ENCODE measurements around the gene KLHL20.
"Not testable (repeated sequence)": the region's sequence is repeated elsewhere in the genome, so short reads cannot be mapped to it uniquely, and the experiment has no call there.

The KLHL20 gene, protein sequence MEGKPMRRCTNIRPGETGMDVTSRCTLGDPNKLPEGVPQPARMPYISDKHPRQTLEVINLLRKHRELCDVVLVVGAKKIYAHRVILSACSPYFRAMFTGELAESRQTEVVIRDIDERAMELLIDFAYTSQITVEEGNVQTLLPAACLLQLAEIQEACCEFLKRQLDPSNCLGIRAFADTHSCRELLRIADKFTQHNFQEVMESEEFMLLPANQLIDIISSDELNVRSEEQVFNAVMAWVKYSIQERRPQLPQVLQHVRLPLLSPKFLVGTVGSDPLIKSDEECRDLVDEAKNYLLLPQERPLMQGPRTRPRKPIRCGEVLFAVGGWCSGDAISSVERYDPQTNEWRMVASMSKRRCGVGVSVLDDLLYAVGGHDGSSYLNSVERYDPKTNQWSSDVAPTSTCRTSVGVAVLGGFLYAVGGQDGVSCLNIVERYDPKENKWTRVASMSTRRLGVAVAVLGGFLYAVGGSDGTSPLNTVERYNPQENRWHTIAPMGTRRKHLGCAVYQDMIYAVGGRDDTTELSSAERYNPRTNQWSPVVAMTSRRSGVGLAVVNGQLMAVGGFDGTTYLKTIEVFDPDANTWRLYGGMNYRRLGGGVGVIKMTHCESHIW

DNA sequence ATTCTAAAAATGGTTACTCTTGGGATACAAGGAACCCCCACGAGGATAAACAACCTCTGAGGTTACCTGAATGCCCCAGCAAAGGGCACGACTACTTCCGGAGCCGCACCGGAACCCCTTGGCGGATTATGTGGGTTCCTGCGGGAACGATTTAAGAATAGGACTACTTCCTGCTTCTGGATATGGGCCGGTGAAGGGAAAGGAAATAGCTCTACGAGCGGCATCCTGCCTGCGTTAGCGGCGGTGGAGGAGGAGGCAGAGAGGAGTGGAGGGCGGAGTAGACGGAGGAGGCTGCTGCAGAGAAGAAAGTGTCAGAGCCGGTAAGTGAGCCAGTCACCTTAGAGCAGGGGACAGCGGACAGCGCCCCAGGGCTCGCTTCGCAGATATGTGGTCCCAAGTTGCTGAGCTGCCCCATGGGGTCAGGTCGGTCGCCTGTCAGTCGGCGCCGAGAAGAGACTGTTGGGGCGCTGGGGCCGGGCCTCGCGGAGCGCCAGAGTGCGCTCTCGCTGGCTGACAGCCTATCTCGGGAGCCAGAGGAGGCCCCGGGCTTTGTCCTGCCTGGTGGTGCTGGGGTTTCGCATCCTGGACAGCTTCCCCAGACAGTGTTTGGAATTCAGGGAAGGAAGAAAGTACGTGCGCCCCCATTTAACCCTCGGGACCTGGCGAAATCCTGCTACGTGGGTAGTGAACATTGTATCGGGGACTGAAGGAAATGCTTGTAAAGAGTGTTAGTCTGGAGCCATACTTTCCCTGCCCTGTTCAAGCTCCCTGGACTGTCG is at the start of gene KLHL20:
Gene KLHL20, plus strand, starts transcription at position 223 of the 779 bp plus-strand sequence. CDS start 1,063 bp downstream, outside the sequence.
- DNase-seq, result peak; percentile 83

DNA sequence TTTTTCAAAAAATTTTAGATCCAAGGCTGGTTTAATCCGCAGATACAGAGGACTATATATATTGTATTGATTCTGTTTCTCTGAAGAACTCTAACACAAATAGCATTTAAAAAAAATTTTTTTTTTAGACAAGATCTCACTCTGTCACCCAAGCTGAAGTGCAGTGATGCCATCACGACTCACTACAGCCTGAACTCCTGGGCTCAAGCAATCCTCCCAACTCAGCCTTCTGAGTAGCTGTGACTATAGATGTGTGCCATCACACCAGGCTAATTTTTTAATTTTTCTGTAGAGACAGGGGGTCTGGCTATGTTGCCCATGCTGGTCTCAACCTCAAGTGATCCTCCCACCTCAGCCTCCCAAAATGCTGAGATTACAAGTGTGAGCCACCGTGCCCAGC is 48.1 kb upstream of the KLHL20 start:
- DNase-seq, result no peak

DNA sequence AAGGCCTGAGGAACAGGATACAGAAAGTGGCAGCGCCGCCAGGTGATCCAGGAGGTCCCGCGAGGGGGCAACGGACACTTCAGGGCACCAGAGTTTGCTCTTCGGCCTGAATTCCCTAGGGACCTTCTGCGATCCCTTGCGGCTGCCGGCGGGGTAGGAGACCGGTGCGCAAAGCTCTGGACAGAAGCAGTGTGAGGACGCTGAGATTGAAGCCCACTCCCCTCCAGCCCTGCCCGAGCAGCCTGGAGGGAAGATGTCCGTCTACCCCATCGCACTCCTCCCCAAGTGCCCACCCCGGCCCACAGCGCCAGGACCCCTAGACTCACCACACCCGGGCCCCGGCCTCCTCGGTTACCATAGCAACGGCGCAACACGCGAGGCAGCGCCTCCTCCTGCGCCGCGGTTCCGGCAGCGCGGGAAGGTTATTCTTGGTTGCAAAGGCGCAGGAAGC is 45.3 kb upstream of the KLHL20 start, which contains the start of gene ANKRD45:
Gene ANKRD45, minus strand, starts transcription at position 361 of the 451 bp plus-strand sequence. CDS start 10,433 bp downstream, outside the sequence.
- DNase-seq, result peak; percentile 1

DNA sequence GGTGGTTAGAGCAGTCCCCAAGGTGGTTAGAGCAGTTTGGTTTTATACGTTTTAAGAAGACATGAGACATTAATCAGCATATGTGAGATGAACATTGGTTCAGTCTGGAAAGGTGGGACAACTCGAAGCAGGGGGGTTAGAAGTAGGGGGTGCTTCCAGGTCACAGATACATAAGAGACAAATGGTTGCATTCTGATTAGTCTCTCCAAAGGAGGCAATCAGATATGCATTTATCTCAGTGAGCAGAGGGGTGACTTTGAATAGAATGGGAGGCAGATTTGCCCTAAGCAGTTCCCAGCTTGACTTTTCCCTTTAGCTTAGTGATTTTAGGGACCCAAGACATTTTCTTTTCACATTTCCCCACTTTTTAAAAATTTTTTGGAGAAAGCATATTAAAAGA is 40.3 kb upstream of the KLHL20 start:
- not testable (repeated sequence) for DNase-seq

DNA sequence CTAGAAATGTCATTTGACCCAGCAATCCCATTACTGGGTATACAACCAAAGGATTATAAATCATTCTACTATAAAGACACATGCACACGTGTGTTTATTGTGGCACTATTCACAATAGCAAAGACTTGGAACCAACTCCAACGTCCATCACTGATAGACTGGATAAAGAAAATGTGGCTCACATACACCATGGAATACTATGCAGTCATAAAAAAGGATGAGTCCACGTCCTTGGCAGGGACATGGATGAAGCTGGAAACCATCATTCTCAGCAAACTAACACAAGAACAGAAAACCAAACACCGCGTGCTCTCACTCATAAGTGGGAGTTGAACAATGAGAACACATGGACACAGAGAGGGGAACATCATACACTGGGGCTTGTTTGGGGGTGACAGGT is 34.6 kb upstream of the KLHL20 start:
- not testable (repeated sequence) for DNase-seq

DNA sequence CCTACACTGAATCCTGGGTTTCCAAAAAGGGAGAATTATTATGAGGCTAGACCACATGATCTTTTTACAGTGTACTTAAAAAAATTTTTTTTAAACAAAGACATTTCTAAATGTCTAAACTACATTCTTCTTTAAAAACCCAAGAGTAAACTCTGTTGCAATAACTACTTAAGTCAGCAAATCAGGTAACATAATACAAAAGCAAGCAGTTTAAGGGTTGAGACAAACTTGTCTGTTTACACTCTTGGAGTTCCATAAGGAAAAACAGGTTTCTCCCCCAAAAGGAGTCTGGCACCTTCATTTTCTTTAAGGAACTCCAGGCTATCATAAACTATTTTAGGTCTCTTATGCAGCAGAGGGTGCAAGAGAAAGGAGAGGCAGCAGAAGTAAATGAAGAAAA is 32.6 kb upstream of the KLHL20 start:
- no peak for DNase-seq

DNA sequence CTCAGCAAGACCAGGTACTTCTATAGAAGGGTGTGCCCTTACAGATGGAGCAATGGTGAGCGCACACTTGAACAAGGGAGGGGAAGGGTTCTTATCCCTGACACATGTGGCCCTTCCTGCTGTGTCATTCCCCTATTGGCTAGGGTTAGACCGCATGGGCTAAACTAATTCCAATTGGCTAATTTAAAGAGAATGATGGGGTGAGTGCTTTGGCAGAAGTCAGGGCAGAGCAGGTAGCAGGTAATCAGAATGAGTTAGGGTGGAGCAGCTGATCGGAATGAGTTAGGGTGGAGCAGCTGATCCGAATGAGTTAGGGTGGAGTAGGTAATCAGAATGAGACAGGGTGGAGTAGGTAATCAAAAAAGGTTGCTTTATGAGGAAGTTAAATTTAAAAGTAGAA is 30.9 kb upstream of the KLHL20 start:
- DNase-seq, result not testable (repeated sequence)

DNA sequence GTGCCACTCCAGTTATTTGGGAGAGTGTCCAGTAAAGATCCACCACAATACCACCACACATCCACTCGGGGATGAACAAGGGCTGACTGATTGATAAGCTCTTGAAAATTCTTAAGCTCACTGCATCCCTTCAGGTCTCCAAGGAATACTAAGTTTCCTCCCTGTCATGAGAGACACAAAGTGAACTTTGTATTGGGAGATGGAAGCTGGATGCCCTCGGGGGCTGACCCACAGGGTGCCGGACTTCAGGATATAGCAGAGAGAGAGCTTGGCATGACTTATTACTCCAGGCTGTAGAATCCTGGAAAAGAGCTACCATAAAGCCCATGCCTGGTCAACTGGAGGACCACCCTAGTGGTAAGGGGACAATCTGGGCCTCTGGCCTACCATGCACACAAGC is 29.7 kb upstream of the KLHL20 start:
- not testable (repeated sequence) for DNase-seq

DNA sequence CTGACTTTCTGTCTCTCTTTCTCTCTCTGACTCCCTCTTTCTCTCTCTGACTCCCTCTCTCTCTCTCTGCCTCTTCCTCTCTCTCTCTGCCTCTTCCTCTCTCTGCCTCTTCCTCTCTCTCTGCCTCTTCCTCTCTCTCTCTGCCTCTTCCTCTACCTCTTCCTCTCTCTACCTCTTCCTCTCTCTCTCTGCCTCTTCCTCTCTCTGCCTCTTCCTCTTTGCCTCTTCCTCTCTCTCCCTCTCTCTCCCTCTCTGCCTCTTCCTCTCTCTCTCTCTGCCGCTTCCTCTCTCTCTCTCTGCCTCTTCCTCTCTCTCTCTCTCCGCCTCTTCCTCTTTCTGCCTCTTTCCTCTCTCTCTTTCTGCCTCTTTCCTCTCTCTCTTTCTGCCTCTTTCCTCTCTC is 26.5 kb upstream of the KLHL20 start:
- no peak for DNase-seq

DNA sequence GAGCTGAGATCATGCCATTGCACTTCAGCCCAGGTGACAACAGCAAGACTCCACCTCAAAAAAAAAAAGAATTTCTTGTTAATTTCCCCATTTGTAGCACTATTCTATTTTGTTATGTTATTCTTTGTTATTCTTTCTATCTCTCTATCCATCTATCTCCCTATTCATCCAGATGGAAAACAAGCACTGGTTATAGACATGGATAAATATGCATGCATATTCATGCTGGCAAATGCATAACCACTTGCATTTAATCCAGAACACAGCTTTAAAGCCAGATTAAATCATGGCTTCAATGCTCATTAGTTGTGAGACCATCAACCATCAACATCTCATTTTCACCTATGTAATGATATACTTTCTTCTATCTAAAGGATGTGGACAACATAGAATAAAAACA is 21.5 kb upstream of the KLHL20 start:
- DNase-seq, result no peak

DNA sequence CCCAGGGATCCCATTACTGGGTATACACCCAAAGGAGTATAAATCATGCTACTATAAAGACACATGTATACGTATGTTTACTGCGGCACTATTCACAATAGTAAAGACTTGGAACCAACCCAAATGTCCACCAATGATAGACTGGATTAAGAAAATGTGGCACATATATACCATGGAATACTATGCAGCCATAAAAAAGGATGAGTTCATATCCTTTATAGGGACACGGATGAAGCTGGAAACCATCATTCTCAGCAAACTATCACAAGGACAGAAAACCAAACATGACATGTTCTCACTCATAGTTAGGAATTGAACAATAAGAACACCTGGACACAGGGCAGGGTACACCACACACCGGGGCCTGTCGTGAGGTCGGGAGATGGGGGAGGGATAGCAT is 13.5 kb upstream of the KLHL20 start:
- not testable (repeated sequence) for DNase-seq

DNA sequence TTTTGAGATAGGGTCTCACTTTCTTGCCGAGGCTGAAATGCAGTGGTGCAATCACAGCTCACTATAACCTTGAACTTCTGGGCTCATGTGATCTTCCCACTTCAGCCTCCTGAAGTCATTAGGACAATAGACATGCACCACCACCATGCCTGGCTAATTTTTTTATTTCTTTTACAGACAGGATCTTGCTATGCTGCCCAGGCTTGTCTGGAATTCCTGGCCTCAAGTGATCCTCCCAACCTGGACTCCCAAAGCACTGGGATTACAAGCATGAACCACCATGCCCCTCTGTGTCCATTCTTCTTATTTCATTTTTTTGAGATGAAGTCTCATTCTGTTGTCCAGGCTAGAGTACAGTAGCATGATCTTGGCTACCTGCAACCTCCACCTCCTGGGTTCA is 12.0 kb upstream of the KLHL20 start:
- no peak for DNase-seq

DNA sequence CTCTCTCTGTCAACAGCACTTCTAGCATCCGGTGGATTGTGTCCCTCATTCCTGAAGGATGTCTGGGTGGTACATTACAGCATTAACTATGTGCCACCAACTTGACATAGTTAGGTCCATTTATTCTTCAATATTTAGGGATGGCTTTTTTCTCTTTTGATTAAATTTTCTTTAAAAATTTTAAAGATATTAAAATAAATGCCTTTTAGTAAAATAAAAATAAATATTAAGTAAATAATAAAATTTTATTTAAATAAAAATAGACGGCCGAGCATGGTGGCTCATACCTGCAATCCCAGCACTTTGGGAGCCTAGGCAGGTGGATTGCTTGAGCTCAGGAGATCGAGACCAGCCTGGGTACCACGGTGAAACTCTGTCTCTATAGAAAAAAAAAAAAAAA is 9.7 kb upstream of the KLHL20 start:
- DNase-seq, result no peak

DNA sequence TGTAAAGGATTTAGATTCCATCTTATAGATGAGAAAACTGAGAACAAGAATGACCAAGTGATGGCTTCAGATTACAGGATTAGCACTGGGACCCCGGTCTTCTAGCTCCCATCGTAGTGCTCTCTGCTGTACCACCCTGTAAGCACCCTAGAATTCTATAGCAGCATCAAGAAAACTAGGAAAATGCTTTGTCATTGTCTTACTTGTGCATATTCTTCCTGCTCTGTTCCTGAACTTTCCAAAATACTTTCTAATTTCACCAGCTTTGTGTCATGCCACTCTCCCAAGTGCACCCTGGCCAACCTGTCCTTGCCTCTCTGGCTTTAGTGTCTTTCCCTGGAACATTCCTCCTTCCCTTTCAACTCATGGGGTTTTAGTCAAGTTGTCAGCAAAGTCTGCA is 6.0 kb upstream of the KLHL20 start:
- no peak for DNase-seq

DNA sequence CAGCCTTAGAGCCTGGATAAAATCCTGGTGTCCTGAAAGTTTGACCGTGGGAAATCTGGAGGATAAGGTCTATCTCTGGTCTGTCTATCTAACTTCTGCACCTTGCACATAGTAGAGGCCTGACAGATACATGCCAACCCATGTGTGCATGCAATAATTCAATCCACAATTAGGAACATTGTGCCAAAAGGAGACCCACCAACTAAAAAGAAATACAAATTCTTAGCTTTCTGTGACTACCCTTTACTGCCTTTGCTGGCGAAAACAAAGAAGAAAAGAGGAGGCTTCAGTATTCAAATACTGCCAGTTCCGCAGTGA is 381 bp upstream of the KLHL20 start:
- DNase-seq, result no peak

DNA sequence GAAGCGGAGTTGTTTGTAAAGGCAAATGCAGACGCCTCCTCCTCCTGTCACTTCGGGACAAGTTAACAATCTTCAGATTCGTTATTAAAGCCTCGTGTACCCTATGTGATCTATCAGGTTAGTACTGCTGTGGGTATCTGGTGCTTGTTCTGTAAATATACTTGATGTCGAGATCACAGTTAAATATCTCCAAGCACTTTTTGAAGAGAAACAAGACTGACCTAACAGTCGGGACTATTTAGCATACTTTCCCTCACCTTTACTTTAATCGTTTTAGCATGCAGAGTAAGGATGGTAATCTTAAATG is 710 bp downstream of the KLHL20 start:
- DNase-seq, result no peak

DNA sequence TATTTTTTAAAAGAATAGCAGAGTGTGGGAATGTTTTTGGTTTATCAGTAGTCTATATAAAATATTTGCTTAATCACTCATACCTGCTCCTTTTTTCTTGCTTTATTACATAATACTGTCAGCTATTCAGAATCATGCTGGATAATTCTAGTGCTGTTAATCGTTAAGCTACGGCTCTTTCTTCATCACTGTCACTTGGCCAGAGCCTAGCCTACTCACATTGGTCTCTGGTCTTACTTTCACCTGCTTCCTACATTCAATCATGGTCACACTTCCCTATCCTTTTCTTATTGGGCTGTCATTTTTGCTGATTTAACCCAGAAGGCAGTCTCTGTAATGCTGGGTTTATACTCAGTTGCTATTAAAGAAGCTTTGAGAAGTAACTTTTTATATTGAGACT is 2.5 kb downstream of the KLHL20 start:
- no peak for DNase-seq

DNA sequence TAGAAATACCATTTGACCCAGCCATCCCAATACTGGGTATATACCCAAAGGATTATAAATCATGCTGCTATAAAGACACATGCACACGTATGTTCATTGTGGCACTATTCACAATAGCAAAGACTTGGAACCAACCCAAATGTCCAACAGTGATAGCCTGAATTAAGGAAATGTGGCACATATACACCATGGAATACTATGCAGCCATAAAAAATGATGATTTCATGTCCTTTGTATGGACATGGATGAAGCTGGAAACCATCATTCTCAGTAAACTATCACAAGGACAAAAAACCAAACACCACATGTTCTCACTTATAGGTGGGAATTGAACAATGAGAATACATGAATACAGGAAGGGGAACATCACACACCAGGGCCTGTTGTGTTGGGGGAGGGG is 16.6 kb downstream of the KLHL20 start:
- DNase-seq, result not testable (repeated sequence)

DNA sequence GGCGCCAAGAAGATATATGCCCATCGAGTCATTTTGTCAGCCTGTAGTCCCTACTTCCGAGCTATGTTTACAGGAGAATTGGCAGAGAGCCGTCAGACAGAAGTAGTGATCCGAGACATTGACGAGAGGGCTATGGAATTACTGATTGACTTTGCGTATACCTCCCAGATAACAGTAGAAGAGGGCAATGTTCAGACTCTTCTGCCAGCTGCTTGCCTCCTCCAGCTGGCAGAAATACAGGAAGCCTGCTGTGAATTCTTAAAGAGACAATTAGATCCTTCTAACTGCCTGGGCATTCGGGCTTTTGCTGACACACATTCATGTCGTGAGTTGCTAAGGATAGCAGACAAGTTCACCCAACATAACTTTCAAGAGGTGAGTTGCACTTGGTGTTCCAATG is 19.1 kb downstream of the KLHL20 start:
- DNase-seq, result no peak

DNA sequence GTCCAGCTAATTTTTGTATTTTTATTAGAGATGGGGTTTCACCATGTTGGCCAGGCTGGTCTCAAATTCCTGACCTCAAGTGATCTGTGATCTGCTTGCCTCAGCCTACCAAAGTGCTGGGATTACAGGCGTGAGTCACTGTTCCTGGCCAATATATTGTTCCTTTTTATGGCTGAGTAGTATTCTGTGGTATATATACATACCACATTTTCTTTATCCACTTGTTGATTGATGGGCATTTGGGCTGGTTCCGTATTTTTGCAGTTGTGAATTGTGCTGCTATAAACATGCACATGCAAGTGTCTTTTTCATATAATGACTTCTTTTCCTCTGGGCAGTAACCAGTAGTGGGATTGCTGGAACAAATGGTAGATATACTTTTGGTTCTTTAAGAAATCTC is 21.3 kb downstream of the KLHL20 start:
- DNase-seq, result not testable (repeated sequence)

DNA sequence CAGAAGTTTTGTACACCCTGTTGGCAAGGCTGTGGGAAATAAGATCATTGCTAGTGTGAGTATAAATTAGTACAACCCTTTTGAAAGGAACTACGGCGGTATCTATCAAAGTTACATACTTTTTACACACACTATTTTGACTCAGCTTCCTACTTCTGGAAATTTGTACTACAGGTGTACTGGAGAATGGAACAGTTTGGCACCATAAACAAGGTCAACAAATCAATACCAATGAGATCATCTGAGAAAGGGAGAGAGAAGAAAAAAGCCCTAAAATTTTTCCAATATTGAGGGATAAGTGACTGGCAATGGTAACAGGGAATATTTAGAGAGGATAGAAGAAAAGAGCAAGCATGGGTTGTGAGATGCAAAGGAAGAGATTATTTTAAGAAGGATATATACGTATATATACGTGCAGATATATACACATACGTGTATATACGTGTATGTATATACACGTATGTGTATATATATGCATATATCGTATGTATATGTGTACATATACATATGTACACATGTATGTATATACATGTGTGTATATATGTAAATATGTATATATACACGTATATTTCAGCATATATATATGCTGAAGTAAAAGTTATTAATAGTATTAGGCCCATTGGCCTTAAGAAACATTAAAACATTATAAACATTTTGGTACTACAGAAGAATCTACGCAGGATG is 27.6 kb downstream of the KLHL20 start:
- DNase-seq, result no peak

DNA sequence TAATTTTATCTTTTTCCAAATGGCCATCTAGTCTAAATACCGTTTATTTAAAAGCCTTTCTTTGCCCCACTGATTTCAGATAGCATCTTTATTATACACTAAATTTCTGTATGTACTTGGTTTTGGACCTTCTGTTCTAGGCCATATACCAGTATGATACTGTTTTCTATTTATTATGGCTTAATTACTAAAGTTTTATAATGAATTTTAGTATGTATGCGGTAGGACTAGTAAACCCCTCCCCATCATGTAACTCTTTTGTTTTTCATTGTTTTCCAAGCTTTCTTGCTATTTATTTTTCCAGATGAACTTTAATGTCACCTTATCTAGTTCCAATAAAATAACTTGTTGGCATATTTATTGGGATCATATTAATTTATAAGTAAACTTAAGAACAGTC is 29.9 kb downstream of the KLHL20 start:
- DNase-seq, result no peak

DNA sequence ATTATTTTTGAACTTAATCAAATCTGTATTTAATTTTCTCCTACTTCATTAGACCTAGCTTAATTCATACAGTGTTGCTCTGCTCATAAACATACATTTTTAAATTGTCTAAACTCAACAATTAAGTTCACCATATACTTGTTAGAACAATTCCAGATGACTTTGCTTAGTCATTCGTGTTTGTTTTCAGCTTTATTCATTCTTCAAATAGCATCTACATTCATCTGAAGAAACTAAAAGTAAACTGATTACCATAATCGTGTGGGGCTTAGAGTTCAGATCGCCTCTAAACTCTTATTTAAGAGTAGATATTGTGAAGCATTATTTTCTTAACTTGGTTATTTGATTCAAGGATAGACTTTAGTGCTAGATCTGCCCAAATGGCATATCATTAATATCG is 34.4 kb downstream of the KLHL20 start:
- no peak for DNase-seq

Measured in CD4-positive, alpha-beta T cell treated with Interleukin-6 for 4 hours (primary cell).